ENCODE results near the gene TANC1. TPM values are rescaled to one million over a fixed set of nuclear protein-coding genes. Genes with fewer than 3 reads are reported as not detected.

Gene TANC1
- total RNA-seq, 2 donors from 2014 or later = 51.8 to 58.9 TPM

- TF ChIP-seq CTCF (IDR thresholded peaks at IDR 0.05) = no peak
- Histone ChIP-seq H3K36me3 (no peaks in the 10 kb centered on the region), H3K4me1 (peaks cover 0 to 78% of the 10 kb centered on the region in 2 donors), H3K27me3 (no peaks in the 10 kb centered on the region), H3K4me3 (no peak overlapping the region), H3K27ac (peak overlapping the region; percentile 81 to 89), H3K9me3 (no peaks in the 10 kb centered on the region)
- DNase-seq (ENCODE audit: low spot score) = no peak
Observed at GRCh38 chr2:159131267-159131913, 162.9 kb downstream of the TANC1 start.

- Histone ChIP-seq H3K27ac (peak overlapping the region; percentile 81 to 89), H3K36me3 (no peaks in the 10 kb centered on the region), H3K9me3 (no peaks in the 10 kb centered on the region), H3K27me3 (no peaks in the 10 kb centered on the region), H3K4me3 (no peak overlapping the region), H3K4me1 (peaks cover 0 to 78% of the 10 kb centered on the region in 2 donors)
- TF ChIP-seq CTCF (IDR thresholded peaks at IDR 0.05) = no peak
- DNase-seq (ENCODE audit: low spot score) = peak; percentile 69
Observed at GRCh38 chr2:159131914-159132281, 163.5 kb downstream of the TANC1 start.

GRCh38 chr2:159133797-159134196 is 165.4 kb downstream of the TANC1 start:
- Histone ChIP-seq H3K36me3 (no peaks in the 10 kb centered on the region), H3K27ac (peak overlapping the region; percentile 81 to 89), H3K4me1 (peaks cover 0 to 94% of the 10 kb centered on the region in 2 donors), H3K27me3 (no peaks in the 10 kb centered on the region), H3K4me3 (no peak overlapping the region), H3K9me3 (no peaks in the 10 kb centered on the region)
- DNase-seq (ENCODE audit: low spot score) = no peak
- TF ChIP-seq CTCF (IDR thresholded peaks at IDR 0.05) = no peak

- no peak for TF ChIP-seq CTCF (IDR thresholded peaks at IDR 0.05)
- DNase-seq (ENCODE audit: low spot score) = no peak
- no peaks in the 10 kb centered on the region for H3K36me3 ChIP-seq
- no peaks in the 10 kb centered on the region for H3K27me3 ChIP-seq
- no peak overlapping the region for H3K4me3 ChIP-seq
- H3K4me1 ChIP-seq = peaks cover 0 to 94% of the 10 kb centered on the region in 2 donors
- H3K9me3 ChIP-seq = no peaks in the 10 kb centered on the region
- H3K27ac ChIP-seq = peak overlapping the region; percentile 81 to 89
Observed at GRCh38 chr2:159134979-159135378, 166.5 kb downstream of the TANC1 start.

GRCh38 chr2:159136391-159136790 is 168.0 kb downstream of the TANC1 start:
- no peak for DNase-seq (ENCODE audit: low spot score)
- no peak for TF ChIP-seq CTCF (IDR thresholded peaks at IDR 0.05)

More at GRCh38 chr2:159136391-159136790, 168.0 kb downstream of the TANC1 start:
- Histone ChIP-seq H3K4me1 (peaks cover 0 to 88% of the 10 kb centered on the region in 2 donors), H3K27me3 (no peaks in the 10 kb centered on the region), H3K4me3 (peak overlapping the region in 1 of 2 donors; percentile 16), H3K27ac (peak overlapping the region; percentile 81 to 89), H3K36me3 (no peaks in the 10 kb centered on the region), H3K9me3 (no peaks in the 10 kb centered on the region)

All from right atrium auricular region (tissue), 2 donors.